Suppressor macrophage treated with lipopolysaccharide for 4 hours (primary cell): ENCODE results near the gene NDUFC2.
"Not testable (repeated sequence)": the region's sequence is repeated elsewhere in the genome, so short reads cannot be mapped to it uniquely, and the experiment has no call there.

Experiments used
- DNase-seq: peaks from one replicate; pipeline ENCODE4 v3.0.0-alpha.2; 2020

NDUFC2 gene

DNA sequence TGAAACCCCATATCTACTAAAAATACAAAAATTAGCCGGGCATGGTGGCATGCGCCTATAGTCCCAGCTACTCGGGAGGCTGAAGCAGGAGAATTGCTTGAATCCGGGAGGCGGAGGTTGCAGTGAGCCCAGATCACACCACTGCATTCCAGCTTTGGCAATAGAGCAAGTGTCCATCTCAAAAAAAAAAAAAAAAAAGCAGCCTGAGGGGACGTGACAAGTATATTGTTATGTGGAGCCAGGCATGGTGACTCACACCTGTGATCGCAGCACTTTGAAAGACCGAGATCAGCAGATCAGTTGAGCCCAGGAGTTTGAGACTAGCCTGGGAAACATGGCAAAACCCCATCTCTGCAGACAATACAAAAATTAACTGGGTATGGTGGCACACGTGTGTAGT is 51.2 kb downstream of the NDUFC2 start:
- DNase-seq, result not testable (repeated sequence)

DNA sequence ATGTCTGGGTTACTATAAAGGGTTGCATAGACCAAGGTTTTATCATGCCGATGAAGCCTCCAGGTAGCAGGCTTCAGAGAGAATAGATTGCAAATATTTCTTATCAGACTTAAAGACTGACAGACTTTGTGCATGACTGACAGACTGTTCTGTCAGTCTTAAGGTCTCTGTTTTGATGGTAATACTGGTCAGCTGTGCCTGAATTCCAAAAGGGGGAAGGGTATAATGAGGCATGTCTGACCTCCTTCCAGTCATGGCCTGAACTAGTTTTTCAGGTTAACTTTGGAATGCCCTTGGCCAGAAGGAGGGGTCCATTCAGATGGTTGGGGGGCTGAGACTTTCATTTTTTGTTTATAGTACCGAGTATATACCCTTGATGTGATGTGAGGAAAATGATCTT is 51.9 kb downstream of the NDUFC2 start:
- no peak for DNase-seq

DNA sequence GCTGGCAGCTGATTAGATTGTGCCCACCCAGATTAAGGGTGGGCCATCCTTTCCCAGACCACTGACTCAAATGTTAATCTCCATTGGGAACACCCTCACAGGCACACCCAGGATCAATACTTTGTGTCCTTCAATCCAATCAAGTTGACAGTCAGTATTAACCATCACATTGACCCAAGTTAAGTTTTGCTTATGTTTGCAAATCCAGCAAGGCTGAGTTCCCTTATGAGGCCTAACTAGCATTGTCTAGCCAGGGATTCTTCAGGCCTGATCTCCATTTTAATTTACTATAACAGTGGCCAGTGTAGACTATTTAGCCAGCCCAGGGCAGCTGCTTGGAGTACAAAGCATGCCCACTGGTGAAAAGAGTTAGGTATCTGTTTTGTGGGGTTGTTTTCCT is 54.3 kb downstream of the NDUFC2 start:
- DNase-seq, result no peak

DNA sequence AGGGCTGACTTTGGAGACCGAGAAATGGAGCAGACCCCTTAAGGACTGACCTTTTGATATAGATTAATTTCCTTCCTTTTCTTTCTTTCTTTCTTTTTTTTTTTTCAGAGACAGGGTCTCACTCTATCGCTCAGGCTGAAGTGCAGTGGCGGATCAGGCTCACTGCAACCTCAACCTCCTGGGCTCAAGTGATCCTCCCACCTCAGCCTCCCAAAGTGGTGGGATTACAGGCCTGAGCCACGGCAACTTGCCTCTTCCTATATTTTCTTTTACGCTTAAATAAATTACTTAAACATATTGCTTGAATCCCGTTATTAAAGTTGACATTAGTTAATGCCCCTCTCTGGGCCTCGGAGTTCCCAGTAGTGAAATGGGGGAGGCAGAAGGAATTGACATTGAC is 56.2 kb downstream of the NDUFC2 start:
- no peak for DNase-seq

DNA sequence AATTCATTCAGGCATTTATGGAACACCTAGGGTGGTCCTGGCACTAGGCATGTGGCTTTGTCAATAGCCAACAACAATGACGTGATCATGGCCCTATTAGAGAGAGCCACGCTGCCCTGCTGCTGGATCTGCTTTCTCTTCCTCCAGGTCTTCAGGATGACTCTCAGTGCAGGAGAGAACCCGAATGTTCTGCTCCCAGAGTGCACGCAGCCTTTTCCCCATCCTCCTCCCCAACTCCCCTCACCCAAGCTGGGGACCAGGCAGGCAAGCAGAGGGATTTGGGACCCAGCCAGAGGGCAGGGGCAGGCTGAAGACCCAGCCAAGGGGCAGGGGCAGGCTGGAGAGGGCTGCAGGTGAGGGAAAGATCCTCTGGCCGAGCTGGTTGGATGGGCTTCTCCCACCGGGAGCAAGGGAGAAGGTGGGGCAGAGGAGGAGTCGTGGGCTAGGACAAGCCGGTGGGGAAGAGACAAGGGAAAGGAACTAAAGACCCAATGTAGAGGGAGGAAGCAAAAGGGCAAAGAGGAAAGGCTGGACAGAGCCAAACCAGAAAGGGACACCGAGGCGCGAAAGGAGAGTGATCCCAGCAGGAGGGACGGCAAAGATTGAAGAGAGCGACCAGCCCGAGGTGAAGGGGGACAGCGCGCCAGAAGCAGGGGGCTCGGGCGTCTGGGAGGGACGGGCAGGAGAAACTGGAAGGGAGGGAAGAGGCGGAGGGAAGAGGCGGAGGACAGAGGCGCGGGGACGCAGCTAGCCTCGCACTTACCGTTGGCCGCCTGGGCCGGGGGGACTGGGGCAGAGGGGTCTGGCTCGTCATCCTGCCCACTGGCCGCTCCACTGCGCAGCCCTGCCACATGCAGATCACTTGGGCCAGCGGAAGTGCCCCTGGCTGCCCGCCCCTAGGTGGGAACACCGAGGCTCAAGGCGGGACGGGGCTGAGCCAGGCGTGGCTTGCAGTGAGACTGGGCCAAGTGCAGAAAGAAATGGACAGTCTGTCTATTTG is 57.0 kb downstream of the NDUFC2 start, which contains the start of gene KCTD14:
Gene KCTD14, minus strand, starts transcription at position 880 of the 1,000 bp plus-strand sequence. Its CDS starts 27 bp downstream, at position 853.
- no peak for DNase-seq

DNA sequence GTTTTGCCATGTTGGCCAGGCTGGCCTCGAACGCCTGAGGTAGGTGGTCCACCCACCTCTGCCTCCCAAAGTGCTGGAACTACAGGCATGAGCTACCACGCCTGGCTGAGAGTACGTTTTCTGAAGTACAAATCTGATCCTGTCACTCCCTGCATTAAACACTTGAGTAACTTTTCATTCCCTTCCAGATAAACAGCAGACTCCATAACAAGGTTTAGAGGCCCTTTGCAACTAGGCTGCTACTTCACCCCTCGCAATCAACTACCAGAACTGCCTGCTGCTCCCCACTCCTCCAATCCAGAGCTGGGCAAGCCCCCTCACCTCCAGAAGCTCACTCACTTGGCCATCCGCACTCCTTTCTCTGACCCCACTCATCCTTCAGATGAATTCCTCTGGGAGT is 58.1 kb downstream of the NDUFC2 start:
- DNase-seq, result no peak

DNA sequence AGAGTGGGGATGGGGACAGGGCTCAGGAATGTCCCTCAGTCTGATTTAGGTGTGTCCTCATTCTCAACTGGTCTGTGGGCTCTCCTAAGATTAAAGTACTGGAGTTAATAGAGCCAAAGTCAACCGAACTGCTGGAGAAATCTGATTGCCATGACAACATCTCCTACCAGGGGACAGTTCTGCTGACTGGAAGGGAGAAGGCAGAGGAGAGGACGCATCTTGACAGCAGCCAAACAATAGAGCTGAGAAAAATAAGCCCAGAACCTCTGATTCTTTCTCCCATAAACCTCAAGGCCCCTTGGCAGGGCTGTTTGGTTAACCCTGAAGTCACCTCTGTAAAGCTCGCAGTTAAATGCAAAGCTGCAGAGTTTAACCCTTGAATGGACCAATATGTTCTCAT is 59.4 kb downstream of the NDUFC2 start:
- no peak for DNase-seq

DNA sequence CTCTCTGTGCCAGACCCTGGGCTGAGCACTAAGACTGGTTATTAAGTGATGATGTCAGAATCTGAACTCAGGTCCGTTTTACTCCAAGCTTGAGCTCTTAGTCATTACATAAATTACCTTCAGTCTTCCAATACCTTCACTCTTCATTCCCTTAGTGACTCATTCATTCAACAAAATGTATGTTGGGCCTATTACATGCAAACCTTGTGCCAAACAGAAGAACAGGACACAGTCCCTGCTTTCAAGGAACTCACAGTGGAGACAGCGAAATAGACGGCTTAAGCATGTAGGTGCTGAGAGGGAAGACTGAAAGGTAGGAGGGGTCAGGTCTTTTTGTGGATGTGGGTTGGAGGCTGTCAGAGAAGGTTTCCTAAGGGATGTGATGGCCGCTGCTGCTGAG is 59.9 kb downstream of the NDUFC2 start:
- no peak for DNase-seq
